HepG2 (cell line): ENCODE measurements around the gene PPFIA4.

ENCODE experiments used
- BRCA1 ChIP-seq: sonication (generic); formaldehyde crosslinking; IDR thresholded peaks from 2 replicates; pipeline ENCODE4 v1.4.0; 2020; ENCODE audit warnings: missing genetic modification reagents
- CTCF ChIP-seq: sonication (generic); formaldehyde crosslinking; IDR thresholded peaks from 2 replicates; pipeline ENCODE4 v1.5.0; 2020; ENCODE audit warnings: mild to moderate bottlenecking, missing genetic modification reagents, moderate library complexity
- FOXK1 ChIP-seq: sonication (generic); formaldehyde crosslinking; IDR thresholded peaks from 2 replicates; pipeline ENCODE4 v1.4.0; 2020; ENCODE audit warnings: low read depth, missing genetic modification reagents, borderline replicate concordance
- HOXA7 ChIP-seq: sonication (generic); formaldehyde crosslinking; IDR thresholded peaks from 2 replicates; pipeline ENCODE4 v1.8.1; 2022; ENCODE audit warnings: mild to moderate bottlenecking, missing genetic modification reagents, moderate library complexity
- POLR2AphosphoS5 ChIP-seq: IDR thresholded peaks from 2 replicates; pipeline ENCODE4 v1.6.1; 2012; ENCODE audit warnings: low read depth, low read length
- SMAD1 ChIP-seq: sonication (generic); formaldehyde crosslinking; IDR thresholded peaks from 2 replicates; pipeline ENCODE4 v1.4.0; 2020; ENCODE audit warnings: missing genetic modification reagents, low read depth, mild to moderate bottlenecking, borderline replicate concordance
- SP1 ChIP-seq, 2 experiments: fragments of 450-650 bp in 1 of 2; sonication (generic) in 1 of 2; formaldehyde crosslinking in 1 of 2; IDR thresholded peaks; 2 replicates each; pipeline versions ENCODE4 v1.4.0 to v1.6.1; 2016 to 2020; ENCODE audit warnings: missing genetic modification reagents in 1 of 2
- ZBTB43 ChIP-seq: sonication (generic); formaldehyde crosslinking; conservative IDR thresholded peaks from 2 replicates; pipeline ENCODE4 v1.4.0; 2020; ENCODE audit warnings: missing genetic modification reagents
- ZNF124 ChIP-seq: sonication (generic); formaldehyde crosslinking; IDR thresholded peaks from 2 replicates; pipeline ENCODE4 v1.4.0; 2020; ENCODE audit warnings: missing genetic modification reagents
- ZNF263 ChIP-seq: sonication (generic); formaldehyde crosslinking; IDR thresholded peaks from 2 replicates; pipeline ENCODE4 v1.4.0; 2020; ENCODE audit warnings: missing genetic modification reagents
- ZNF350 ChIP-seq: sonication (generic); formaldehyde crosslinking; IDR thresholded peaks from 2 replicates; pipeline ENCODE4 v1.4.0; 2020; ENCODE audit warnings: mild to moderate bottlenecking, low read depth, missing genetic modification reagents, borderline replicate concordance
- TF ChIP-seq, protein P1 (sequence below): sonication (generic); formaldehyde crosslinking; IDR thresholded peaks from 2 replicates; pipeline ENCODE4 v1.5.1; 2020; ENCODE audit warnings: missing genetic modification reagents, mild to moderate bottlenecking, borderline replicate concordance

DNA sequence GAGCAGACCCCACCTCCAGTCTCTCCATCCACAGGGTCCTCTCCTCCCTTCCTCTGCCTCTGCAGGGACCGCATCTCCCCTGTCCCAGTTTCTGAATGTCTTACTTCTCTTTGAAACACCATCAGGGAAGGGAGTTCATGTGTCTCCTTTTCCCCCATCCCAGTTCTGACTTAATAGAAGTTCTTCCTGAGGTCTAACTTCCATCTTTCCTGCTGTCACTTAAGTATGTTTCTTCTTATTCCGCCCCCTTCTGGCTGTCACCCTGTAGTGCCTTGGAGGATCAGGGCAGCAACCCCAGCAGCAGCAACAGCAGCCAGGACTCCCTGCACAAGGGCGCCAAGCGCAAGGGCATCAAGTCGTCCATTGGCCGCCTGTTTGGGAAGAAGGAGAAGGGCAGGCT, 30.2 kb downstream of the PPFIA4 start:
- TF ChIP-seq ZNF350 (no peak), CTCF (CRISPR knock-in tag) (no peak), HOXA7 (CRISPR knock-in tag) (no peak), ZNF263 (no peak), POLR2AphosphoS5 (no peak), ZNF124 (CRISPR knock-in tag) (no peak), ZBTB43 (CRISPR knock-in tag) (no peak), FOXK1 (CRISPR knock-in tag) (no peak), SMAD1 (no peak), BRCA1 (CRISPR knock-in tag) (no peak), SP1 (IDR thresholded peaks at IDR 0.05) (no peak), SP1 (CRISPR knock-in tag; IDR thresholded peaks at IDR 0.05) (no peak)
- TF ChIP-seq, protein P1, sequence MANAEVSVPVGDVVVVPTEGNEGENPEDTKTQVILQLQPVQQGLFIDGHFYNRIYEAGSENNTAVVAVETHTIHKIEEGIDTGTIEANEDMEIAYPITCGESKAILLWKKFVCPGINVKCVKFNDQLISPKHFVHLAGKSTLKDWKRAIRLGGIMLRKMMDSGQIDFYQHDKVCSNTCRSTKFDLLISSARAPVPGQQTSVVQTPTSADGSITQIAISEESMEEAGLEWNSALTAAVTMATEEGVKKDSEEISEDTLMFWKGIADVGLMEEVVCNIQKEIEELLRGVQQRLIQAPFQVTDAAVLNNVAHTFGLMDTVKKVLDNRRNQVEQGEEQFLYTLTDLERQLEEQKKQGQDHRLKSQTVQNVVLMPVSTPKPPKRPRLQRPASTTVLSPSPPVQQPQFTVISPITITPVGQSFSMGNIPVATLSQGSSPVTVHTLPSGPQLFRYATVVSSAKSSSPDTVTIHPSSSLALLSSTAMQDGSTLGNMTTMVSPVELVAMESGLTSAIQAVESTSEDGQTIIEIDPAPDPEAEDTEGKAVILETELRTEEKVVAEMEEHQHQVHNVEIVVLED: no peak
